K562 (cell line): ENCODE results near the gene GAK. TPM values are rescaled to one million over a fixed set of nuclear protein-coding genes. Genes with fewer than 3 reads are reported as not detected.

Source experiments
- DNMT1 ChIP-seq: fragments of 450-650 bp; IDR thresholded peaks from 2 replicates; pipeline ENCODE4 v1.6.1; 2016; ENCODE audit warnings: antibody characterized with exemption, mild to moderate bottlenecking
- GABPA ChIP-seq: fragments of 200-800 bp; sonication (Bioruptor generic); conservative IDR thresholded peaks from 2 replicates; pipeline ENCODE4 v1.6.1; 2016; ENCODE audit warnings: low read depth, missing genetic modification characterization, missing compliant biosample characterization
- MBD2 ChIP-seq: sonication (generic); IDR thresholded peaks from 2 replicates; pipeline ENCODE4 v1.6.1; 2016; ENCODE audit warnings: low read depth, borderline replicate concordance
- PBX2 ChIP-seq, 2 experiments: IDR thresholded peaks in 1 of 2; conservative IDR thresholded peaks in 1 of 2; 2 replicates each; pipeline ENCODE4 v1.6.1; 2016; ENCODE audit warnings: low read depth in 2 of 2, mild to moderate bottlenecking in 1 of 2, missing compliant biosample characterization in 1 of 2, missing genetic modification characterization in 1 of 2, moderate library complexity in 1 of 2
- SFPQ ChIP-seq: fragments of 200-400 bp; formaldehyde crosslinking; IDR thresholded peaks from 2 replicates; pipeline ENCODE4 v1.6.1; 2017; ENCODE audit warnings: mild to moderate bottlenecking, low read depth, low read length, moderate library complexity
- SNAPC5 ChIP-seq: fragments of 250-450 bp; sonication (Bioruptor Pico); IDR thresholded peaks from 2 replicates; pipeline ENCODE4 v1.8.0; 2021; ENCODE audit warnings: moderate library complexity, mild to moderate bottlenecking, inconsistent platforms
- TAF7 ChIP-seq: fragments of 450-650 bp; IDR thresholded peaks from 2 replicates; pipeline ENCODE4 v1.6.1; 2016; ENCODE audit warnings: missing genetic modification characterization, missing compliant biosample characterization
- ZBTB7A ChIP-seq: IDR thresholded peaks from 2 replicates; pipeline ENCODE4 v1.6.1; 2011; ENCODE audit warnings: low read depth, mild to moderate bottlenecking, low read length, moderate library complexity, borderline replicate concordance; ENCODE audit not compliant: control insufficient read depth
- ZNF586 ChIP-seq: fragments of 450-650 bp; formaldehyde crosslinking; conservative IDR thresholded peaks from 2 replicates; pipeline ENCODE4 v1.4.0; 2020; ENCODE audit warnings: mild to moderate bottlenecking, moderate library complexity
- ZNF589 ChIP-seq: fragments of 200-800 bp; sonication (Bioruptor generic); IDR thresholded peaks from 2 replicates; pipeline ENCODE4 v1.6.1; 2016; ENCODE audit warnings: low read depth, missing genetic modification characterization, missing compliant biosample characterization
- polyA plus RNA-seq, 8 experiments: library from polyadenylated mRNA; depleted of rRNA in 4 of 8; stranded (reverse) in 5 of 8; unstranded in 3 of 8; fragments of >200 nt; fragmentation: Nextera tagmentation in 2 of 8; fragmentation: Illumina TruSeq in 1 of 8; extraction: Ambion mirVana in 2 of 8; extraction: Trizol in 1 of 8; gene quantifications; 2 replicates each; pipeline versions ENCODE4 v1.2.1 to v1.2.3, GENCODE V29; 2011 to 2014; ENCODE audit warnings: inconsistent platforms in 1 of 8, missing spikeins in 1 of 8
- total RNA-seq, 7 experiments: library from RNA; depleted of rRNA in 6 of 7; stranded (reverse); fragments of >200 nt in 6 of 7; fragmentation: Illumina TruSeq in 2 of 7; extraction: Trizol in 2 of 7; gene quantifications; 2 replicates each; pipeline versions ENCODE4 v1.2.1 to v1.2.3, GENCODE V29; 2011 to 2021; ENCODE audit warnings: low replicate concordance in 1 of 7

The GAK gene
- total and polyA plus RNA-seq, 9 of the 15 experiments (the other 6 are each of a cell fraction or from before 2014, with no cell fraction given) = 1.3 to 102 (median 16.2) TPM

GRCh38 chr4:866761-867390, 65.2 kb downstream of the GAK start (continued):
- TF ChIP-seq SFPQ (no peak), ZNF589 (no peak), SNAPC5 (CRISPR knock-in tag) (no peak), MBD2 (no peak), ZBTB7A (no peak), ZNF586 (no peak), DNMT1 (no peak), GABPA (tag) (no peak), PBX2 (CRISPR knock-in tag; IDR thresholded peaks at IDR 0.05; ENCODE audit: low read depth) (no peak), PBX2 (tag; conservative IDR thresholded peaks at IDR 0.05; ENCODE audit: low read depth) (no peak), TAF7 (tag) (no peak)
